Spleen (tissue), 7 donors: ENCODE measurements around the gene GRIN2D.

Experiments used
- CTCF ChIP-seq, 11 experiments: fragments of 200-600 bp in 7 of 11; fragments of 450-650 bp in 4 of 11; sonication (generic) in 4 of 11; IDR thresholded peaks in 8 of 11; conservative IDR thresholded peaks in 3 of 11; 1 replicate in 7 of 11; 2 replicates in 4 of 11; pipeline versions ENCODE4 v1.4.0 to v1.8.0; 2016 to 2021; ENCODE audit warnings: antibody characterized with exemption in 11 of 11, inconsistent platforms in 4 of 11, mild to moderate bottlenecking in 1 of 11
- POLR2A ChIP-seq, 3 donors: fragments of 450-650 bp; IDR thresholded peaks; one replicate each; pipeline ENCODE4 v1.5.1; 2017; ENCODE audit warnings: antibody characterized with exemption in 3 of 3, mild to moderate bottlenecking in 1 of 3
- POLR2AphosphoS5 ChIP-seq, 3 donors: sonication (generic); formaldehyde crosslinking; IDR thresholded peaks; one replicate each; pipeline ENCODE4 v1.5.1; 2017; ENCODE audit warnings: antibody characterized with exemption in 3 of 3
- donor health status: DM: no; HTN: no; CAD: no; lungs with moderate emphysema.
- donor health status: DM: no; HTN: no; CAD: no.
- donor health status: DM: no; HTN: no; CAD: no.

GRCh38 chr19:48424694-48425219 is 31.3 kb downstream of the GRIN2D start:
- no peak for TF ChIP-seq POLR2A (IDR thresholded peaks at IDR 0.05)
- no peak for TF ChIP-seq CTCF (IDR thresholded peaks at IDR 0.05 in 8 of 11, conservative IDR thresholded peaks at IDR 0.05 in 3 of 11)
- TF ChIP-seq POLR2AphosphoS5 (IDR thresholded peaks at IDR 0.05) = peak in 1 of 3 donors; percentile 6
